GM10248 (cell line): ENCODE data around the gene PNPLA2.

Experiments
- CTCF ChIA-PET: fragments of 300-600 bp; sonication (Branson Sonifier 250); formaldehyde crosslinking; extraction: SDS; loops from one replicate; lab custom pipeline; 2021; ENCODE audit warnings: antibody characterized with exemption; lab: Yijun Ruan, JAX
- POLR2A ChIA-PET: fragments of 350-650 bp; sonication (Branson Sonifier 250); formaldehyde crosslinking; extraction: SDS; loops from one replicate; lab custom pipeline; 2020; ENCODE audit warnings: antibody characterized with exemption; lab: Yijun Ruan, JAX
- DNase-seq: peaks from one replicate; pipeline ENCODE4 v3.0.0; 2012; ENCODE audit errors: extremely low spot score
- CTCF ChIP-seq: IDR thresholded peaks from 2 replicates; pipeline ENCODE4 v1.5.1; 2012; ENCODE audit warnings: mild to moderate bottlenecking, low read depth; ENCODE audit errors: extremely low read depth, missing control alignments, control extremely low read depth

PNPLA2 gene

GRCh38 chr11:831118-831864 is 12.6 kb downstream of the PNPLA2 start:
- ChIA-PET CTCF (interaction anchor here (1.1 to 2.8 kb wide), 4 partner anchors 12 to 104 kb away, joined by 3 to 8 read pairs (median 3); partner anchors contain the start of gene TSPAN4), POLR2A (interaction anchor here (6.2 kb wide), 1 partner anchor 12 kb away, joined by 35 read pairs; the partner anchor contains the start of gene PNPLA2)
- no peak for DNase-seq
- TF ChIP-seq CTCF = no peak

- CTCF ChIA-PET = interaction anchor here (1.2 to 2.8 kb wide), 4 partner anchors 13 to 105 kb away, joined by 3 to 8 read pairs (median 3); partner anchors contain the start of gene PNPLA2
- no peak for DNase-seq
- POLR2A ChIA-PET = interaction anchor here (1.2 to 6.2 kb wide), 3 partner anchors 10 to 12 kb away, joined by 5 to 35 read pairs (median 7); partner anchors contain the start of genes PNPLA2, POLR2L and TSPAN4
- TF ChIP-seq CTCF = no peak
Measured at GRCh38 chr11:831961-832528, 13.3 kb downstream of the PNPLA2 start.

- DNase-seq = peak; percentile 85
- POLR2A ChIA-PET = interaction anchor here (0.6 to 6.2 kb wide), 5 partner anchors 9 to 219 kb away, joined by 4 to 35 read pairs (median 5); partner anchors contain the start of genes PNPLA2, POLR2L and TSPAN4
Measured at GRCh38 chr11:832529-833113, 13.9 kb downstream of the PNPLA2 start, which contains the start of gene CD151. Gene CD151, plus strand, starts transcription at chr11:832952. Its CDS starts 3,118 bp downstream, at chr11:836070.

GRCh38 chr11:833114-833791 is 14.5 kb downstream of the PNPLA2 start:
- POLR2A ChIA-PET = interaction anchor here (0.6 to 6.2 kb wide), 5 partner anchors 9 to 220 kb away, joined by 4 to 35 read pairs (median 5); partner anchors contain the start of genes PNPLA2, POLR2L and TSPAN4
- DNase-seq = peak; percentile 67
- TF ChIP-seq CTCF = no peak
- CTCF ChIA-PET = interaction anchor here (1.1 to 1.9 kb wide), 4 partner anchors 14 to 218 kb away, joined by 3 to 8 read pairs (median 3); partner anchors contain the start of gene PNPLA2

More at GRCh38 chr11:832529-833113, 13.9 kb downstream of the PNPLA2 start, which contains the start of gene CD151:
- CTCF ChIA-PET = interaction anchor here (1.1 to 1.4 kb wide), 3 partner anchors 14 to 218 kb away, joined by 3 read pairs; partner anchors contain the start of gene PNPLA2
- no peak for TF ChIP-seq CTCF

GRCh38 chr11:833849-834311 is 15.2 kb downstream of the PNPLA2 start:
- no peak for DNase-seq
- ChIA-PET POLR2A (interaction anchor here (0.6 to 6.2 kb wide), 3 partner anchors 8 to 175 kb away, joined by 5 to 35 read pairs (median 7); partner anchors contain the start of genes PNPLA2 and POLR2L), CTCF (interaction anchor here (1.4 to 1.9 kb wide), 2 partner anchors 14 to 138 kb away, joined by 3 to 8 read pairs; no protein-coding TSS in a partner anchor)
- TF ChIP-seq CTCF = no peak
